Measurements from ENCODE around the gene NAA25.

The NAA25 gene

DNA sequence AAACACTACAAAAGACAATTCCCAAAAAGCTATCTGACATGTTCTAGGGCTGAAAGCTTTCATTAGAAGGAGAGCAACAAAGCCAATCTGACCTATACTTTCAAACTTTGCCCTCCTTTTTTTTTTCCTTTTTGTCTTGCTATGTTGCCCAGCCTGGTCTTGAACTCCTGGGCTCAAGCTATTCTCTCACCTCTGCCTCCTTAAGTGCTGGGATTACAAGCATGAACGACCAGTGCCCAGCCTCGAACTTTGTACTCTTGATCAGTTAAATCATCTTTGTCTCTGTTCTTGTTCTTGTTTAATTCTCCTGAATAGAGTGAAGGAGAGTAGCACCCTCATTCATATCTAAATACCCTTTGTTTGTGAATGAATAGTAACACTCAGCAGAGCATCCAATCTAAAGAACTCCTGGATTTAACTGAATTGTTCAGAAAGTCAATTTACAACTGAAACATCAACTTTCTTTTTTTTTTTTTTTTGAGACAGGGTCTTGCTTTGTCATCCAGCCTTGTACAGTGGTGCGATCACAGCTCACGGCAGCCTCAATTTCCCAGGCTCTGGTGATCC is 73.3 kb downstream of the NAA25 start:
- H2BK12ac ChIP-seq (ENCODE audit: low read length) = no peak overlapping the region
- H3K23ac ChIP-seq (ENCODE audit: low read depth, low read length, poor library complexity) = no peak overlapping the region
- H3K18ac ChIP-seq (ENCODE audit: low read length) = no peak overlapping the region
- H3K79me1 ChIP-seq (ENCODE audit: low read depth, low read length) = no peaks in the 10 kb centered on the region
- no peak overlapping the region for H3K9ac ChIP-seq (ENCODE audit: low read depth, low read length, poor library complexity)
- H3K4ac ChIP-seq (ENCODE audit: low read length) = no peak overlapping the region
- no peaks in the 10 kb centered on the region for H3K27me3 ChIP-seq (ENCODE audit: control insufficient read depth in 3 of 3, insufficient read depth in 3 of 3, low read depth in 1 of 3, low read length in 3 of 3)
- no peak overlapping the region for H3K14ac ChIP-seq (ENCODE audit: low read length)
- no peaks in the 10 kb centered on the region for H3K4me1 ChIP-seq (ENCODE audit: control insufficient read depth in 2 of 2, insufficient read depth in 1 of 2, low read depth in 1 of 2, low read length in 2 of 2)
- no CpG with 5 or more reads among the region's 4 CpGs for WGBS, 2 donors (ENCODE audit: extremely low coverage in 2 of 2, insufficient read length in 2 of 2, insufficient replicate concordance in 1 of 2)
- H2AK5ac ChIP-seq (ENCODE audit: low read depth, low read length) = no peak overlapping the region
- no peak overlapping the region for H2AFZ ChIP-seq (ENCODE audit: low read length)
- peaks cover 11 to 97% of the 10 kb centered on the region in 2 donors for H3K36me3 ChIP-seq (replicated peaks in 1 of 2; ENCODE audit: control insufficient read depth in 2 of 2, insufficient read depth in 2 of 2, low read length in 2 of 2)
- no peak overlapping the region for H2BK15ac ChIP-seq (ENCODE audit: low read length)
- H4K8ac ChIP-seq (ENCODE audit: low read depth, low read length) = no peak overlapping the region
- DNase-seq (ENCODE audit: low spot score) = no peak
- H3K4me3 ChIP-seq (ENCODE audit: low read length in 2 of 2) = no peak overlapping the region
- H3K27ac ChIP-seq (replicated peaks; ENCODE audit: low read length) = no peak overlapping the region
- H2BK120ac ChIP-seq (ENCODE audit: low read depth, low read length) = no peak overlapping the region
- H2BK5ac ChIP-seq (ENCODE audit: low read length) = no peak overlapping the region
- H3K4me2 ChIP-seq (ENCODE audit: insufficient read depth, low read length, poor library complexity, severe bottlenecking) = no peak overlapping the region
- no peak overlapping the region for H4K91ac ChIP-seq (ENCODE audit: low read depth, low read length, poor library complexity)
- no peaks in the 10 kb centered on the region for H3K9me3 ChIP-seq (replicated peaks in 1 of 2; ENCODE audit: control insufficient read depth in 2 of 2, insufficient read depth in 1 of 2, low read depth in 1 of 2, low read length in 2 of 2)

- WGBS, 2 donors (ENCODE audit: extremely low coverage in 2 of 2, insufficient read length in 2 of 2, insufficient replicate concordance in 1 of 2) = no CpG with 5 or more reads among the region's 5 CpGs
- Histone ChIP-seq H2BK120ac (ENCODE audit: low read depth, low read length) (no peak overlapping the region), H3K4me2 (ENCODE audit: insufficient read depth, low read length, poor library complexity, severe bottlenecking) (no peak overlapping the region), H3K27ac (replicated peaks; ENCODE audit: low read length) (no peak overlapping the region), H2BK5ac (ENCODE audit: low read length) (no peak overlapping the region), H4K8ac (ENCODE audit: low read depth, low read length) (no peak overlapping the region), H2AK5ac (ENCODE audit: low read depth, low read length) (no peak overlapping the region), H3K4me1 (ENCODE audit: control insufficient read depth in 2 of 2, insufficient read depth in 1 of 2, low read depth in 1 of 2, low read length in 2 of 2) (no peaks in the 10 kb centered on the region), H3K79me1 (ENCODE audit: low read depth, low read length) (no peaks in the 10 kb centered on the region), H2BK15ac (ENCODE audit: low read length) (no peak overlapping the region), H3K4ac (ENCODE audit: low read length) (no peak overlapping the region), H3K9me3 (replicated peaks in 1 of 2; ENCODE audit: control insufficient read depth in 2 of 2, insufficient read depth in 1 of 2, low read depth in 1 of 2, low read length in 2 of 2) (no peaks in the 10 kb centered on the region), H4K91ac (ENCODE audit: low read depth, low read length, poor library complexity) (no peak overlapping the region), H3K23ac (ENCODE audit: low read depth, low read length, poor library complexity) (no peak overlapping the region), H2BK12ac (ENCODE audit: low read length) (no peak overlapping the region), H2AFZ (ENCODE audit: low read length) (no peak overlapping the region), H3K18ac (ENCODE audit: low read length) (no peak overlapping the region), H3K9ac (ENCODE audit: low read depth, low read length, poor library complexity) (no peak overlapping the region), H3K27me3 (ENCODE audit: control insufficient read depth in 3 of 3, insufficient read depth in 3 of 3, low read depth in 1 of 3, low read length in 3 of 3) (no peaks in the 10 kb centered on the region), H3K14ac (ENCODE audit: low read length) (no peak overlapping the region), H3K36me3 (replicated peaks in 1 of 2; ENCODE audit: control insufficient read depth in 2 of 2, insufficient read depth in 2 of 2, low read length in 2 of 2) (peaks cover 17 to 97% of the 10 kb centered on the region in 2 donors), H3K4me3 (ENCODE audit: low read length in 2 of 2) (no peak overlapping the region)
- DNase-seq (ENCODE audit: low spot score) = no peak
These were observed 76.3 kb downstream of the NAA25 start for GRCh38 chr12:112032292-112032691.

DNA sequence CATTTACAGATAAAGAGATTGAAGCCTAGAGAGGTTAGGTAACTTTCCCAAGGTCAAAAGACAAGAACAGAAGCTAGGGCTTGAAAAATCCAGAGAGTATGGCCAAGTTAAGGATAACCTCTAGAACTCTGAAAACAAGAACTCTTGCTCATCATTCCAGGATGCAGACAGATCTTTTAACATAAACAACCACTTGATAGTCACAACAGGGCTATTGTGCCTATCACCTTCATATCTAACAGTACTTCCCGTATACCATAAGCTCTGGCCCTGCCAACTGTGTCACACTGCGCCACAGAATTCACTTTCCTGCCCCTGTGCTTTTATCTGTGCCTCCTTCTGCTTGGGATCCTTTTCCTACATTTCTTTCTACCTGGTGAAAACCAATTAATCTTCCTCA is 77.1 kb downstream of the NAA25 start:
- no peak overlapping the region for H4K91ac ChIP-seq (ENCODE audit: low read depth, low read length, poor library complexity)
- no peak overlapping the region for H3K4me3 ChIP-seq (ENCODE audit: low read length in 2 of 2)
- no peak overlapping the region for H2BK5ac ChIP-seq (ENCODE audit: low read length)
- peaks cover 14 to 96% of the 10 kb centered on the region in 2 donors for H3K36me3 ChIP-seq (replicated peaks in 1 of 2; ENCODE audit: control insufficient read depth in 2 of 2, insufficient read depth in 2 of 2, low read length in 2 of 2)
- WGBS, 2 donors (ENCODE audit: extremely low coverage in 2 of 2, insufficient read length in 2 of 2, insufficient replicate concordance in 1 of 2) = no CpG with 5 or more reads among the region's 2 CpGs
- H2AK5ac ChIP-seq (ENCODE audit: low read depth, low read length) = no peak overlapping the region
- no peak for DNase-seq (ENCODE audit: low spot score)
- no peak overlapping the region for H3K4ac ChIP-seq (ENCODE audit: low read length)
- H3K4me1 ChIP-seq (ENCODE audit: control insufficient read depth in 2 of 2, insufficient read depth in 1 of 2, low read depth in 1 of 2, low read length in 2 of 2) = no peaks in the 10 kb centered on the region
- H3K27me3 ChIP-seq (ENCODE audit: control insufficient read depth in 3 of 3, insufficient read depth in 3 of 3, low read depth in 1 of 3, low read length in 3 of 3) = no peaks in the 10 kb centered on the region
- H3K9ac ChIP-seq (ENCODE audit: low read depth, low read length, poor library complexity) = no peak overlapping the region
- H3K4me2 ChIP-seq (ENCODE audit: insufficient read depth, low read length, poor library complexity, severe bottlenecking) = no peak overlapping the region
- H2BK12ac ChIP-seq (ENCODE audit: low read length) = no peak overlapping the region
- H3K18ac ChIP-seq (ENCODE audit: low read length) = no peak overlapping the region
- H3K9me3 ChIP-seq (replicated peaks in 1 of 2; ENCODE audit: control insufficient read depth in 2 of 2, insufficient read depth in 1 of 2, low read depth in 1 of 2, low read length in 2 of 2) = no peaks in the 10 kb centered on the region
- no peak overlapping the region for H3K14ac ChIP-seq (ENCODE audit: low read length)
- H3K79me1 ChIP-seq (ENCODE audit: low read depth, low read length) = no peaks in the 10 kb centered on the region
- H2BK120ac ChIP-seq (ENCODE audit: low read depth, low read length) = no peak overlapping the region
- no peak overlapping the region for H2BK15ac ChIP-seq (ENCODE audit: low read length)
- no peak overlapping the region for H3K23ac ChIP-seq (ENCODE audit: low read depth, low read length, poor library complexity)
- H3K27ac ChIP-seq (replicated peaks; ENCODE audit: low read length) = no peak overlapping the region
- no peak overlapping the region for H4K8ac ChIP-seq (ENCODE audit: low read depth, low read length)
- no peak overlapping the region for H2AFZ ChIP-seq (ENCODE audit: low read length)

DNA sequence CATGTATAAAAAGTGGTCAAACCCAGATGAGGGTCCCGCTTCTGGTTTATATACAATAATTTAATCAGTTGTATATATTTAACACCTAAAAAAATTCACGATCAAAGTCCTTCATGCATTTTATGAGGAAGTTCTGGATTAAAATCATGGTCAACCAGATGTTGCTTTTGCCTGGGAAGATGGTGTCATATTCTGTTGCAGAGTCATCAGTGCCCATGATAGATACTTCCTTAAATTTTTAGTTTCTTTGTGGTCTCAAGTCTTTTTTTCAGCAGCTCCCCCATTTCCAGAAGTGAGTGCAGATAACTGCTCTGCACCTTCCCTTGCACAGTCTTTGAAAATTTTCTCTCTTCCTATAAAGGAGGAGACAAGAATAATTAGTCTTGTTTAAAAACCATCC is 79.3 kb downstream of the NAA25 start:
- Histone ChIP-seq H2BK120ac (ENCODE audit: low read depth, low read length) (no peak overlapping the region), H2AK5ac (ENCODE audit: low read depth, low read length) (no peak overlapping the region), H3K4me2 (ENCODE audit: insufficient read depth, low read length, poor library complexity, severe bottlenecking) (no peak overlapping the region), H2BK12ac (ENCODE audit: low read length) (no peak overlapping the region), H3K9ac (ENCODE audit: low read depth, low read length, poor library complexity) (no peak overlapping the region), H3K4me3 (ENCODE audit: low read length in 2 of 2) (no peak overlapping the region), H3K4ac (ENCODE audit: low read length) (no peak overlapping the region), H3K23ac (ENCODE audit: low read depth, low read length, poor library complexity) (no peak overlapping the region), H3K27ac (replicated peaks; ENCODE audit: low read length) (no peak overlapping the region), H3K36me3 (replicated peaks in 1 of 2; ENCODE audit: control insufficient read depth in 2 of 2, insufficient read depth in 2 of 2, low read length in 2 of 2) (peaks cover 14 to 92% of the 10 kb centered on the region in 2 donors), H3K9me3 (replicated peaks in 1 of 2; ENCODE audit: control insufficient read depth in 2 of 2, insufficient read depth in 1 of 2, low read depth in 1 of 2, low read length in 2 of 2) (no peaks in the 10 kb centered on the region), H3K18ac (ENCODE audit: low read length) (no peak overlapping the region), H4K91ac (ENCODE audit: low read depth, low read length, poor library complexity) (no peak overlapping the region), H4K8ac (ENCODE audit: low read depth, low read length) (no peak overlapping the region), H2AFZ (ENCODE audit: low read length) (no peak overlapping the region), H3K14ac (ENCODE audit: low read length) (no peak overlapping the region), H2BK5ac (ENCODE audit: low read length) (no peak overlapping the region), H3K27me3 (ENCODE audit: control insufficient read depth in 3 of 3, insufficient read depth in 3 of 3, low read depth in 1 of 3, low read length in 3 of 3) (no peaks in the 10 kb centered on the region), H3K4me1 (ENCODE audit: control insufficient read depth in 2 of 2, insufficient read depth in 1 of 2, low read depth in 1 of 2, low read length in 2 of 2) (peaks cover 0 to 6% of the 10 kb centered on the region in 2 donors), H3K79me1 (ENCODE audit: low read depth, low read length) (no peaks in the 10 kb centered on the region), H2BK15ac (ENCODE audit: low read length) (no peak overlapping the region)
- no peak for DNase-seq (ENCODE audit: low spot score)
- no CpG with 5 or more reads among the region's 2 CpGs for WGBS, 2 donors (ENCODE audit: extremely low coverage in 2 of 2, insufficient read length in 2 of 2, insufficient replicate concordance in 1 of 2)

Data from neuronal stem cell (in vitro differentiated cells).